ENCODE data around the gene LRRC4C. TPM values are rescaled to one million over a fixed set of nuclear protein-coding genes. Genes with fewer than 3 reads are reported as not detected.

Gene LRRC4C
- total and polyA plus RNA-seq, 2 donors (not counting 3 experiments of a cell fraction or from before 2014, with no cell fraction given): not detected

- Histone ChIP-seq H3K27me3 (ENCODE audit: control insufficient read depth in 2 of 2, insufficient read depth in 2 of 2, low read length in 2 of 2) (no peaks in the 10 kb centered on the region), H3K4me2 (ENCODE audit: insufficient read depth, low read length) (no peak overlapping the region), H3K36me3 (ENCODE audit: control insufficient read depth in 2 of 2, extremely low read depth in 1 of 2, insufficient read depth in 2 of 2, low read length in 2 of 2) (no peaks in the 10 kb centered on the region), H3K9me1 (replicated peaks; ENCODE audit: control insufficient read depth, extremely low read depth, insufficient read depth, low read length) (no peaks in the 10 kb centered on the region), H3K9me3 (replicated peaks; ENCODE audit: control insufficient read depth, insufficient read depth, low read length) (peaks cover 4% of the 10 kb centered on the region), H3K27ac (ENCODE audit: insufficient read depth, low read depth, low read length) (no peak overlapping the region), H3K79me2 (ENCODE audit: control insufficient read depth, insufficient read depth, low read length) (no peaks in the 10 kb centered on the region), H3K4me3 (replicated peaks in 1 of 3; ENCODE audit: insufficient read depth in 1 of 3, low read depth in 1 of 3, low read length in 3 of 3) (no peak overlapping the region), H3K9ac (replicated peaks; ENCODE audit: extremely low read depth, insufficient read depth, low read length) (no peak overlapping the region), H4K20me1 (replicated peaks; ENCODE audit: control insufficient read depth, extremely low read depth, insufficient read depth, low read length) (no peaks in the 10 kb centered on the region), H2AFZ (ENCODE audit: low read depth, low read length) (no peak overlapping the region), H3K4me1 (ENCODE audit: control insufficient read depth, extremely low read depth, insufficient read depth, low read length) (no peaks in the 10 kb centered on the region)
- dilution Hi-C loops (cut with MboI; ENCODE audit: extremely low pct_ligation_motif_present, low sequenced_read_pairs): no loop called here
- POLR2A ChIA-PET: no interaction called here
- intact Hi-C loops (cut with micrococcal nuclease): no loop called here
- no TSS peak for BruUV-seq (replicated peaks)
- DNase-seq (ENCODE audit: low read depth, low spot score): no peak
- no peak for TF ChIP-seq JUN (IDR thresholded peaks at IDR 0.05; ENCODE audit: borderline replicate concordance, insufficient read depth, insufficient read length, low read depth)
- TF ChIP-seq POLR2A (IDR thresholded peaks at IDR 0.05; ENCODE audit: low read depth, low read length): no peak
- TF ChIP-seq MAX (IDR thresholded peaks at IDR 0.05; ENCODE audit: insufficient read depth, insufficient read length): no peak
- no peak for TF ChIP-seq POLR2AphosphoS5 (IDR thresholded peaks at IDR 0.05; ENCODE audit: insufficient read depth, low read depth, low read length)
- no peak for TF ChIP-seq FOS (IDR thresholded peaks at IDR 0.05; ENCODE audit: borderline replicate concordance, insufficient read depth, low read length)
- TF ChIP-seq EZH2 (IDR thresholded peaks at IDR 0.05; ENCODE audit: borderline replicate concordance, low read depth, low read length, severe bottlenecking): no peak
- TF ChIP-seq MYC (IDR thresholded peaks at IDR 0.05; ENCODE audit: low read depth, low read length): no peak
- TF ChIP-seq GATA2 (IDR thresholded peaks at IDR 0.05; ENCODE audit: insufficient read depth, insufficient read length, low read depth, low read length): no peak
- no peak for TF ChIP-seq CTCF (IDR thresholded peaks at IDR 0.05; ENCODE audit: extremely low read depth in 1 of 2, insufficient read depth in 1 of 2, low read depth in 1 of 2, low read length in 2 of 2)
- no peak for FAIRE-seq
- CTCF ChIA-PET: no interaction called here
Observed at GRCh38 chr11:40819230-40819629, 640.2 kb downstream of the LRRC4C start.

Measured in endothelial cell of umbilical vein (primary cell).